Stimulated activated naive CD8-positive, alpha-beta T cell treated with anti-CD3 and anti-CD28 coated beads, Interleukin-15, Interleukin-2, amounts not matched to agents 100 ng/mL and 50 ng/mL, for 24 hours (primary cell): Measurements from ENCODE around the gene MAP7D1.
"Not testable (repeated sequence)": the region's sequence is repeated elsewhere in the genome, so short reads cannot be mapped to it uniquely, and the experiment has no call there.

ENCODE experiments used
- H3K27ac Mint-ChIP-seq: one replicate; pipeline ENCODE4 v1.8.0; 2021; ENCODE audit warnings: mild to moderate bottlenecking, mixed read lengths
- H3K27me3 Mint-ChIP-seq: one replicate; pipeline ENCODE4 v1.8.0; 2021; ENCODE audit warnings: mixed read lengths
- H3K36me3 Mint-ChIP-seq: one replicate; pipeline ENCODE4 v1.8.0; 2021; ENCODE audit warnings: low read depth, mixed read lengths
- H3K4me1 Mint-ChIP-seq: one replicate; pipeline ENCODE4 v1.8.0; 2021; ENCODE audit warnings: low read depth, mixed read lengths
- H3K4me3 Mint-ChIP-seq: one replicate; pipeline ENCODE4 v1.8.0; 2021; ENCODE audit warnings: mild to moderate bottlenecking, mixed read lengths
- H3K9me3 Mint-ChIP-seq: one replicate; pipeline ENCODE4 v1.8.0; 2021; ENCODE audit warnings: mixed read lengths

Gene MAP7D1

GRCh38 chr1:36179220-36179600 lies 23.2 kb downstream of the MAP7D1 start:
- H3K9me3 Mint-ChIP-seq: no peaks in the 10 kb centered on the region
- H3K4me1 Mint-ChIP-seq: no peaks in the 10 kb centered on the region
- no peak overlapping the region for H3K27ac Mint-ChIP-seq
- no peak overlapping the region for H3K4me3 Mint-ChIP-seq
- H3K27me3 Mint-ChIP-seq: no peaks in the 10 kb centered on the region
- H3K36me3 Mint-ChIP-seq: peaks cover 49% of the 10 kb centered on the region

DNA sequence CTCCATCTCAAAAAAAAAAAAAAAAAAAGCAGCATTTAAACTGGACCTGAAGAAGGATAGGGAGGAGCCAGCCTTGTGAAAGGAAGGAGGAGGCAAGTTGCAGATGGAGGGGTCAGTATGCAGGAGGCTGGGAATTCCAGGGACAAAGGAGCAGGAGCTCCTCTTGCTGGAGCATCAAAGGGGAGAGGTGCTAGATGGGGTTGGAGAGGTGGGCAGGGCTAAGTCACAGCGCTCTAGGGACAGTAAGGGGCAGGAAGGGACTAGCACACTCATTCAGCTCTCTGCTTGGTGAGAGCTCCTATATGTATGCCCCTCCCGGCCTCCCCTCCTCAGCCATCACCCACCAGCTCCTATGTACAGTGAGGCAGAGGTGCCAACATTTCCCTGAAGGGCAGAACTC lies 26.8 kb downstream of the MAP7D1 start:
- no peaks in the 10 kb centered on the region for H3K9me3 Mint-ChIP-seq
- H3K36me3 Mint-ChIP-seq: peaks cover 34% of the 10 kb centered on the region
- no peaks in the 10 kb centered on the region for H3K27me3 Mint-ChIP-seq
- peaks cover 2% of the 10 kb centered on the region for H3K4me1 Mint-ChIP-seq
- H3K27ac Mint-ChIP-seq: no peak overlapping the region
- H3K4me3 Mint-ChIP-seq: no peak overlapping the region

- peak overlapping the region; percentile 49 for H3K27ac Mint-ChIP-seq
- H3K4me1 Mint-ChIP-seq: peaks cover 8% of the 10 kb centered on the region
- H3K36me3 Mint-ChIP-seq: peaks cover 33% of the 10 kb centered on the region
- H3K4me3 Mint-ChIP-seq: no peak overlapping the region
- H3K27me3 Mint-ChIP-seq: no peaks in the 10 kb centered on the region
- no peaks in the 10 kb centered on the region for H3K9me3 Mint-ChIP-seq
Observed at GRCh38 chr1:36183309-36183856, 27.4 kb downstream of the MAP7D1 start.

DNA sequence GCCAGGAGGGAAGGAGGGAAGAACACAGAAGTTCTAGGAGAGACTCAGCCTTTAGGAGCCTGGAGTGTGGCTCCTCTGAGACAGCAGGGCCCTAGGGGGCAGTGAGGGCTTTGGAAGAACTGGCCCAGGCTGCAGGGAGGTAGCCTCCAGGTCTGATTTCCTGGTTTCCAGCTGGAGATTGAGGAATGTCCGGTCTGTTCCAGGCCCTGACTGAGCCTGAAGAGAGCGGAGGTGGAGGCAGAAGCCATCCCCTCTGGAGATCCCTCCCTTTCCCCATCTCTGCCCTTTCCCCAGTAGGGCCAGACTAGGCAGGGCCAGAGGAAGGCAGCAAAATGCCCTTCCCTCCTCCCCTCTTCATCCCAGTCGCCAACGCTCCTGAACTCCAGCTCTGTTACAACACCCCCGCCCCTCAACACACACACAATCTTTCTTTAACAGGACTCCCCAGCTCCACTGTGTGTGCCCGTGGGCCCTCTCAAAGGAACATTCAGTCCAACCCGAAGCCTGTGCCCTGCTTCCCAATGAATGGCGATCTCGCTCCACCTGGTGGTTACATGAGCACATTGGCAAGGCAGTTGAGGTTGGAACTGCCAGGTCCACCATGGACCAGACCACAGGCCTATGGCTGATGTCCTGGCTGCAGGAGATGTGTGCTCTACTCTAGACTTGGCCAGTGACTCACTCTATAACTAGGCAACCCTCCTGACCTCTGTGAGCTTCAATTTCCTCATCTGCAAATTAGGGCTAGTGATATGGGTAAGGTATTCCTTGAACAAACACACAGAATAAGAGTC lies 32.0 kb downstream of the MAP7D1 start:
- Mint-ChIP-seq H3K36me3 (peaks cover 5% of the 10 kb centered on the region), H3K27me3 (no peaks in the 10 kb centered on the region), H3K27ac (peak overlapping the region; percentile 77), H3K9me3 (no peaks in the 10 kb centered on the region), H3K4me1 (peaks cover 8% of the 10 kb centered on the region), H3K4me3 (no peak overlapping the region)

DNA sequence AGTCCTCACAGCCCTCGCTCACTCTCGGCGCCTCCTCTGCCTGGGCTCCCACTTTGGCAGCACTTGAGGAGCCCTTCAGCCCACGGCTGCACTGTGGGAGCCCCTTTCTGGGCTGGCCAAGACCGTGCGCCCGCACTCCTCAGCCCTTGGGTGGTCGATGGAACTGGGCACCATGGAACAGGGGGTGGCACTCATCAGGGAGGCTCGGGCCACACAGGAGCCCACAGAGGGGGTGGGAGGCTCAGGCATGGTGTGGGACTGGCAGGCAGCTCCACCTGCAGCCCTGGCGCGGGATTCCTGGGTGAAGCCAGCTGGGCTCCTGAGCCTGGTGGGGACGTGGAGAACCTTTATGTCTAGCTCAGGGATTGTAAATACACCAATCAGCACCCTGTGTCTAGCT lies 40.8 kb downstream of the MAP7D1 start:
- not testable (repeated sequence) for H3K9me3 Mint-ChIP-seq, H3K27me3 Mint-ChIP-seq, H3K4me1 Mint-ChIP-seq, H3K27ac Mint-ChIP-seq, H3K4me3 Mint-ChIP-seq, H3K36me3 Mint-ChIP-seq

GRCh38 chr1:36198641-36199040 lies 42.7 kb downstream of the MAP7D1 start:
- Mint-ChIP-seq H3K9me3 (no peaks in the 10 kb centered on the region), H3K4me3 (no peak overlapping the region), H3K27me3 (peaks cover 7% of the 10 kb centered on the region), H3K27ac (no peak overlapping the region), H3K36me3 (no peaks in the 10 kb centered on the region), H3K4me1 (no peaks in the 10 kb centered on the region)

DNA sequence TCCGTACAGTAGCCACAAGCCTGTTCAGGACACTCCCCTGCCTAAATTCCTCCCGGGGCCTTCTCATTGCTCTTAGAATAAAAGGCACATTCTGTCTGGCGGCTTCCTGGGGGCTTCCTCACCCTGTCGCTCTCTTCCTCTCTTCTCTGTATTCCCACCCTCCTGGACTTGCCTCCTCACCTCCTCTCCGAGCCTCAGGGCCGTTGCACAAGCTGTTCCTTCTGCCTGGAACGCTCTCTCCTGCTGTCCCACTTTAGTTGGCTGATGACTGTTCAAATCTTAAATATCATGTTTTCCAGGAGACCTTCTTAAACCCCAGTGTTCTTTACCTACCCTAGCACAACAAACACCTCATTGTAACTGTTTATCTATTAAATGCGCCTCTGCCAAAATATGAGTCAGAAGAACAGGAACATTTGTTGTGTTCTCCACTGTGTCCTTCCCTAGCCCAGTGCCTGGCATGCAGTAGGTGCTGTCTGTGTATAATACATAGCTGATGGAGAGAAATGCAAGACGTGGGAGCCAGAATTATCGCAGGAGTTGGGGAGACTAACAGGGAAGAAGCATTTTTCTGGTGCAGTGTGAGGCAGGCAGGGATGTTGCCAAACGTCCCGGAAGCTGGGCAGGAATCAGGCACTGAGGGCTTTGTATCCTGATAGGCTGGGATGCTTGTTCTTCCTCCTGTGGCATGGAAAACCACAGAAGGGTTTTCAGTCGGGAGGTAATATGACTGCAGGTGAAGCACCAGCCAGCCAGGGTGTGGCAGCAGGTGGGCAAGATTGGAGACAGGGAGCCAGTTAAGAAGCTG lies 44.2 kb downstream of the MAP7D1 start:
- Mint-ChIP-seq H3K4me3 (no peak overlapping the region), H3K4me1 (peaks cover under 1% of the 10 kb centered on the region), H3K36me3 (no peaks in the 10 kb centered on the region), H3K27me3 (peaks cover 7% of the 10 kb centered on the region), H3K9me3 (no peaks in the 10 kb centered on the region), H3K27ac (no peak overlapping the region)

DNA sequence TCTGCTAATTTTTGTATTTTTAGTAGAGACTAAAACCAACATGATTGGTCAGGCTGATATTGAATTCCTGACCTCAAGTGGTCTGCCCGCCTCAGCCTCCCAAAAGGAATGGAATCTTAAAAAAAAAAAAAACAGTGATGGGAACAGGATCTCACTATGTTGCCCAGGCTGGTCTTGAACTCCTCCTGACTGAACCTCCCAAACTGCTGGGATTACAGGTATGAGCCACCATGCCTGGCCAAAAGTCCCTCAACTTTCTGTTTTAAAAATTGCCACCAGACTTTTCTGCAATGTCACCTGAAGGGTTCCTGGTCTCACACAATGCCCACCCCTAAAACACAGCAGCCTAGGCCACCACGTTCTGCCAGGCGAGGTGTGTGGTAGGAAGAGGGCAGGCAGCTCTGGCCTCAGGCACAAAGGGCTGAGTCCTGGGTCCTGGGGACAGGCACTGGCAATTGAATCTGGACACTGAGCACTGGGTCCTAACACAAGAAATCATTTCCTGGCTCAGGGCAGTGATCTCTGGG lies 47.1 kb downstream of the MAP7D1 start:
- Mint-ChIP-seq H3K36me3 (no peaks in the 10 kb centered on the region), H3K4me1 (peaks cover 18% of the 10 kb centered on the region), H3K9me3 (no peaks in the 10 kb centered on the region)

GRCh38 chr1:36203554-36204346 lies 47.8 kb downstream of the MAP7D1 start:
- Mint-ChIP-seq H3K9me3 (no peaks in the 10 kb centered on the region), H3K27me3 (peaks cover 7% of the 10 kb centered on the region), H3K4me1 (peaks cover 18% of the 10 kb centered on the region), H3K36me3 (no peaks in the 10 kb centered on the region), H3K4me3 (no peak overlapping the region), H3K27ac (no peak overlapping the region)

More for the DNA sequence above, 47.1 kb downstream of the MAP7D1 start:
- Mint-ChIP-seq H3K27me3 (peaks cover 7% of the 10 kb centered on the region), H3K27ac (no peak overlapping the region), H3K4me3 (no peak overlapping the region)

DNA sequence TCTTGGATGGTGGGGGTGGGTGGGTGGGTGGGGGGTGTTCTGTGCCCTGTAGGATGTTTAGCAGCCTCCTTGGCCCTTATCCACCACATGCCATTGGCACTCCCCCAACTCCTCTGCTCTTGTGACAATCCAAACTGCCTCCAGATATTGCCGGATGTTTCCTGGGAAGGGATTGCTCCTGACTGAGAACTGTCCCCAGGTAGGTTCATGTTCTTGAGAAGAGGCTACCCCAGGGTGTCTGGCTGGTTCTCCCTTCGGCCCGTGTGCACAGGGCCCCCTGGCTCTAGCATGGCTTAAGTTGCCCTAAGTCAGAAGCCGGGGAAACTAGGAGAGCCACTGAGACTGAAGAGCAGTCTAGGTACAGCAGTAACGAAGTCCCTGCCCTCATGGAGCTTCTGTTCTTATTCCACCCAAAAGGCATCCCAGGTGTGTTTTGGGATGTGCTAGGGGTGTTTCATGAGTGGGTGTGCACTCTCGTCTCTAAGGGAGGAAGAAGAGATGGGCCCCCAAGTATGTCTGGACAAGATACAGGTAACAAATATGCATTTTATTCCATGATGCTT lies 48.5 kb downstream of the MAP7D1 start:
- no peaks in the 10 kb centered on the region for H3K9me3 Mint-ChIP-seq
- H3K27ac Mint-ChIP-seq: no peak overlapping the region
- peaks cover 18% of the 10 kb centered on the region for H3K4me1 Mint-ChIP-seq
- no peaks in the 10 kb centered on the region for H3K36me3 Mint-ChIP-seq
- H3K4me3 Mint-ChIP-seq: no peak overlapping the region
- peaks cover 7% of the 10 kb centered on the region for H3K27me3 Mint-ChIP-seq

- Mint-ChIP-seq H3K27ac (peak overlapping the region; percentile 90), H3K4me1 (peaks cover 18% of the 10 kb centered on the region), H3K36me3 (no peaks in the 10 kb centered on the region), H3K9me3 (no peaks in the 10 kb centered on the region), H3K4me3 (peak overlapping the region; percentile 13), H3K27me3 (no peaks in the 10 kb centered on the region)
Observed at GRCh38 chr1:36206323-36206858, 50.4 kb downstream of the MAP7D1 start.

DNA sequence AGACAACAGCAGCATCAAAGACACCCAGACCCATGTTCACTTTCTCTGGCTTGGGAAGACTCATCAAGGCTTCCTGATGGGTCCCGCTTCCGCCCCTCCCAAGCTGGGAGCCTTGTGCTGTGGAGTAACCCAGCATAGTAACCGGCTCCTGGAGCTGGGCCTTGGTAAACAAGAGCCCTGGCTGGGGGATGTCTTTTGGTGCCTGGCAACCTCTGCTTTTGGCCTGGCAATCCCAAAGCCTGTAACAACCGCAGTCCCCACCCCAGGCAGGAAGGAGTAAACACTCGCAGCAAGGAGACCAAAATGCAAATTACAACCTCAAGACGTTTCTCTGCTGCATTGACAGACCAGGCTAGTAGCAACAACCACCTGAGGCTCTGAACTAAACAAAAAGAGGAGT lies 51.4 kb downstream of the MAP7D1 start:
- Mint-ChIP-seq H3K27me3 (no peaks in the 10 kb centered on the region), H3K27ac (peak overlapping the region; percentile 90), H3K9me3 (no peaks in the 10 kb centered on the region), H3K4me3 (no peak overlapping the region), H3K4me1 (peaks cover 18% of the 10 kb centered on the region), H3K36me3 (no peaks in the 10 kb centered on the region)

DNA sequence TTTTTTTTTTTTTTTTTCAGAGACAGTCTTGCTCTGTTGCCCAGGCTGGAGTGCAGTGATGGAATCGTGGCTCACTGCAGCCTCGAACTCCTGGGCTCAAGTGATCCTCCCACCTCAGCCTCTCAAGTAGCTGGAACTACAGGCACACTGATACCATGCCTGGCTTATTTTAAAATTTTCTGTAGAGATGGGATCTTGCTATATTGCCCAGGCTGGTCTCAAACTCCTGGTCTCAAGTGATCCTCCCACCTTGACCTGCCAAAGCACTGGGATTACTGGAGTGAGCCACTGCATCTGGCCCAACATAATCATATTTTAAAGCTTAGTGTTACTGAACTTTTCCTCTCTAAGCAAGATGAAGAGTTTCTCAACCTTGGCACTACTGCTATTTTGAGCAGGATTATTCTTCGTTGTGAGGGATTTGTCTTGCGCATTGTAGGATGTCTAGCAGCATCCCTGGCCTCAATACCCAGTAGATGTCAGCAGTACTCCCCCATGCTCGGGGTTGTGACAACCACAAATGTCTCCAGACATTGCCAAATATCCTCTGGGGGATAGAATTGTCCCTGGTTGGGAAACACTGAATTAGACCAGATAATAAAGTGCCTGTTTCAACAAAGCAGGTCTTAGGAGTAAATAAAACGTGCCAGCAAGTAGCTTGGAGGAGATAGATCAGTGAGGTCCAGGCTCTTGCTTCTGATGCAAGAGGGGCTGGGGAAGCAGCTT lies 53.2 kb downstream of the MAP7D1 start:
- Mint-ChIP-seq H3K4me1 (peaks cover 18% of the 10 kb centered on the region), H3K27ac (no peak overlapping the region), H3K27me3 (no peaks in the 10 kb centered on the region), H3K36me3 (no peaks in the 10 kb centered on the region), H3K9me3 (no peaks in the 10 kb centered on the region), H3K4me3 (no peak overlapping the region)
